B cell (primary cell): ENCODE results near the gene NLGN1. TPM values are rescaled to one million over a fixed set of nuclear protein-coding genes. Genes with fewer than 3 reads are reported as not detected.

Source experiments
- ATAC-seq: fragments of 200-7000 bp; cut with Tn5 transposase; one replicate; pipeline ENCODE4 v1.10.0; 2021; ENCODE audit warnings: low read depth, mild to moderate bottlenecking, moderate number of reproducible peaks, moderate library complexity
- CTCF ChIA-PET: fragments of 350-600 bp; sonication (Branson Sonifier 250); formaldehyde crosslinking; loops from one replicate; lab custom pipeline; 2021; ENCODE audit warnings: antibody characterized with exemption, inconsistent platforms; lab: Charles Lee
- POLR2A ChIA-PET: fragments of 350-600 bp; sonication (Branson Sonifier 250); formaldehyde crosslinking; loops from one replicate; lab custom pipeline; 2021; ENCODE audit warnings: antibody characterized with exemption; lab: Charles Lee
- DNase-seq: peaks from one replicate; pipeline ENCODE4 v3.0.0; 2013
- H2AFZ ChIP-seq: 2 replicates; pipeline ENCODE4 v1.6.1; 2012; ENCODE audit warnings: mild to moderate bottlenecking, low read depth, low read length; ENCODE audit not compliant: insufficient read depth, poor library complexity, severe bottlenecking
- H3K27ac ChIP-seq, 2 donors: 1 replicate in 1 of 2; 2 replicates in 1 of 2; pipeline ENCODE4 v1.5.1; 2012 to 2013; ENCODE audit warnings: low read length in 2 of 2, mild to moderate bottlenecking in 2 of 2, moderate library complexity in 1 of 2
- H3K27me3 ChIP-seq, 4 experiments: fragments of 200-600 bp in 1 of 4; sonication (generic) in 1 of 4; replicated peaks in 1 of 4; 1 replicate in 2 of 4; 2 replicates in 2 of 4; pipeline versions ENCODE4 v1.6.1 to v1.7.0; 2013 to 2016; ENCODE audit warnings: low read length in 3 of 4, mild to moderate bottlenecking in 2 of 4, mixed read lengths in 1 of 4, moderate library complexity in 1 of 4; ENCODE audit not compliant: insufficient read depth in 4 of 4, control insufficient read depth in 3 of 4; ENCODE audit errors: control extremely low read depth in 1 of 4
- H3K36me3 ChIP-seq, 2 experiments: replicated peaks in 1 of 2; 1 replicate in 1 of 2; 2 replicates in 1 of 2; pipeline versions ENCODE4 v1.6.1 to v1.7.1; 2013; ENCODE audit warnings: low read length in 1 of 2; ENCODE audit not compliant: insufficient read depth in 2 of 2, control insufficient read depth in 1 of 2; ENCODE audit errors: control extremely low read depth in 1 of 2, extremely low read depth in 1 of 2
- H3K4me1 ChIP-seq, 2 donors: fragments of 200-600 bp in 1 of 2; sonication (generic) in 1 of 2; 1 replicate in 1 of 2; 2 replicates in 1 of 2; pipeline versions ENCODE4 v1.5.1 to v1.6.1; 2013 to 2017; ENCODE audit warnings: low read length in 2 of 2; ENCODE audit not compliant: control insufficient read depth in 2 of 2, insufficient read depth in 2 of 2
- H3K4me2 ChIP-seq: replicated peaks from 2 replicates; pipeline ENCODE3; 2012; ENCODE audit warnings: mild to moderate bottlenecking, low read depth, low read length; ENCODE audit not compliant: poor library complexity, severe bottlenecking
- H3K4me3 ChIP-seq, 5 experiments: fragments of 200-600 bp in 1 of 5; sonication (generic) in 1 of 5; 1 replicate in 3 of 5; 2 replicates in 2 of 5; pipeline versions ENCODE4 v1.5.1 to v1.7.0; 2011 to 2016; ENCODE audit warnings: low read length in 4 of 5, mild to moderate bottlenecking in 4 of 5, low read depth in 2 of 5, control low read depth in 1 of 5, moderate library complexity in 1 of 5; ENCODE audit not compliant: insufficient read depth in 1 of 5; ENCODE audit errors: control extremely low read depth in 1 of 5, extremely low read depth in 1 of 5
- H3K79me2 ChIP-seq: fragments of 200-600 bp; sonication (generic); one replicate; pipeline ENCODE4 v1.6.0; 2016; ENCODE audit warnings: low read length; ENCODE audit not compliant: control insufficient read depth, insufficient read depth
- H3K9ac ChIP-seq: fragments of 200-600 bp; sonication (generic); 2 replicates; pipeline ENCODE4 v1.6.1; 2017; ENCODE audit warnings: mild to moderate bottlenecking, low read length, moderate library complexity
- H3K9me3 ChIP-seq, 3 donors: one replicate each; pipeline versions ENCODE4 v1.6.1 to v1.7.1; 2013; ENCODE audit warnings: low read length in 2 of 3; ENCODE audit not compliant: control insufficient read depth in 2 of 3, insufficient read depth in 1 of 3; ENCODE audit errors: control extremely low read depth in 1 of 3
- H4K20me1 ChIP-seq: 2 replicates; pipeline ENCODE4 v1.6.0; 2012; ENCODE audit warnings: mild to moderate bottlenecking, low read length; ENCODE audit not compliant: insufficient read depth, control insufficient read depth, poor library complexity, severe bottlenecking
- H3K27ac Mint-ChIP-seq: one replicate; pipeline ENCODE4 v1.8.0; 2021; ENCODE audit warnings: mixed read lengths
- H3K27me3 Mint-ChIP-seq: one replicate; pipeline ENCODE4 v1.8.0; 2021; ENCODE audit warnings: mixed read lengths
- H3K4me1 Mint-ChIP-seq: one replicate; pipeline ENCODE4 v1.8.0; 2021; ENCODE audit warnings: mixed read lengths
- H3K4me3 Mint-ChIP-seq: one replicate; pipeline ENCODE4 v1.8.0; 2021; ENCODE audit warnings: mixed read lengths
- H3K9me3 Mint-ChIP-seq: one replicate; pipeline ENCODE4 v1.8.0; 2022; ENCODE audit warnings: mixed read lengths; ENCODE audit not compliant: insufficient read depth
- EZH2 ChIP-seq: IDR thresholded peaks from 2 replicates; pipeline ENCODE4 v1.6.1; 2012; ENCODE audit warnings: borderline replicate concordance, low read depth, mild to moderate bottlenecking, moderate library complexity, low read length; ENCODE audit not compliant: insufficient read depth, poor library complexity, severe bottlenecking
- WGBS: methylation state at CpG from one replicate; pipeline ENCODE4 v1.1.5; 2013; ENCODE audit warnings: missing lambda C conversion rate; ENCODE audit not compliant: insufficient coverage; 5-methylcytosine and 5-hydroxymethylcytosine counted together
- intact Hi-C: fragments of 100-400 bp; cut with micrococcal nuclease; formaldehyde crosslinking; loops from one replicate; pipeline ENCODE4 v1.10.0; 2022
- polyA plus RNA-seq: library from polyadenylated mRNA; depleted of rRNA; stranded (reverse); fragments of >200 nt; gene quantifications from 2 replicates; pipeline ENCODE4 v1.2.3, GENCODE V29; 2012
- total RNA-seq, 2 donors: library from RNA; stranded (reverse); fragments of 120-200 nt in 1 of 2; gene quantifications; 1 replicate in 1 of 2; 2 replicates in 1 of 2; pipeline versions ENCODE4 v1.2.3 to v1.2.4, GENCODE V29; 2013 to 2022
- TF ChIP-seq, protein P1 (sequence below): fragments of 200-600 bp; IDR thresholded peaks from one replicate; pipeline ENCODE4 v1.8.0; 2022; ENCODE audit warnings: antibody characterized with exemption, mild to moderate bottlenecking

NLGN1 gene
- total and polyA plus RNA-seq, 2 donors (not counting 1 experiment from before 2014, with no cell fraction given): not detected

DNA sequence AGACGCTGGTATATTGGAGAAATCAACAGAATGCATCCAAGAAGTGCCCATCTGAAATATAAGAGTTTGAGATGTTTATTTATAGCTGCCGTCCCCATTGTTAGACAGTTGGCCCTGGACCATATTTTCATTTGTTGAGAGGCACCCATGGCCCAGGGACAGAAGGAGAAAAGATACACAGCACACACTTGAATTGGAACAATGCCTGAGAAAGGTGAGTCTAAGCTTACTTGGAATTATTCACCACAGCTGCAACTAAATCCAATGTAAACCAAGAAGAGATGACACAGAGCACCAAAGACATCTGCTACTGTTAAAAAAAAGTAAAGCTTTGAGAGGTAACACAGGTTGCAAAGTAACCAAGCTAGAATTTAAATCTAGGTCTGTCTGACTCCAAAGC, 936.1 kb downstream of the NLGN1 start:
- TF ChIP-seq, protein P1, sequence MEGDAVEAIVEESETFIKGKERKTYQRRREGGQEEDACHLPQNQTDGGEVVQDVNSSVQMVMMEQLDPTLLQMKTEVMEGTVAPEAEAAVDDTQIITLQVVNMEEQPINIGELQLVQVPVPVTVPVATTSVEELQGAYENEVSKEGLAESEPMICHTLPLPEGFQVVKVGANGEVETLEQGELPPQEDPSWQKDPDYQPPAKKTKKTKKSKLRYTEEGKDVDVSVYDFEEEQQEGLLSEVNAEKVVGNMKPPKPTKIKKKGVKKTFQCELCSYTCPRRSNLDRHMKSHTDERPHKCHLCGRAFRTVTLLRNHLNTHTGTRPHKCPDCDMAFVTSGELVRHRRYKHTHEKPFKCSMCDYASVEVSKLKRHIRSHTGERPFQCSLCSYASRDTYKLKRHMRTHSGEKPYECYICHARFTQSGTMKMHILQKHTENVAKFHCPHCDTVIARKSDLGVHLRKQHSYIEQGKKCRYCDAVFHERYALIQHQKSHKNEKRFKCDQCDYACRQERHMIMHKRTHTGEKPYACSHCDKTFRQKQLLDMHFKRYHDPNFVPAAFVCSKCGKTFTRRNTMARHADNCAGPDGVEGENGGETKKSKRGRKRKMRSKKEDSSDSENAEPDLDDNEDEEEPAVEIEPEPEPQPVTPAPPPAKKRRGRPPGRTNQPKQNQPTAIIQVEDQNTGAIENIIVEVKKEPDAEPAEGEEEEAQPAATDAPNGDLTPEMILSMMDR: no peak
- TF ChIP-seq EZH2: no peak
- no peaks in the 10 kb centered on the region for H3K27me3 ChIP-seq
- no peaks in the 10 kb centered on the region for H3K79me2 ChIP-seq
- ChIA-PET POLR2A (no interaction called here), CTCF (no interaction called here)
- no peaks in the 10 kb centered on the region for H3K9me3 ChIP-seq
- no peak overlapping the region for H3K27ac Mint-ChIP-seq
- no peaks in the 10 kb centered on the region for H3K4me1 ChIP-seq
- no peak overlapping the region for H2AFZ ChIP-seq
- H3K4me1 Mint-ChIP-seq: no peaks in the 10 kb centered on the region
- no peak overlapping the region for H3K27ac ChIP-seq
- no peak overlapping the region for H3K4me2 ChIP-seq
- no peak overlapping the region for H3K4me3 ChIP-seq
- DNase-seq (no peak), ATAC-seq (no peak)
- intact Hi-C loops: no loop called here
- H3K9ac ChIP-seq: no peak overlapping the region
- H4K20me1 ChIP-seq: no peaks in the 10 kb centered on the region
- 80% methylated on average over 2 of the region's 2 CpGs for WGBS
- no peaks in the 10 kb centered on the region for H3K27me3 Mint-ChIP-seq
- no peak overlapping the region for H3K4me3 Mint-ChIP-seq
- no peaks in the 10 kb centered on the region for H3K36me3 ChIP-seq
- H3K9me3 Mint-ChIP-seq: peaks cover 12% of the 10 kb centered on the region

DNA sequence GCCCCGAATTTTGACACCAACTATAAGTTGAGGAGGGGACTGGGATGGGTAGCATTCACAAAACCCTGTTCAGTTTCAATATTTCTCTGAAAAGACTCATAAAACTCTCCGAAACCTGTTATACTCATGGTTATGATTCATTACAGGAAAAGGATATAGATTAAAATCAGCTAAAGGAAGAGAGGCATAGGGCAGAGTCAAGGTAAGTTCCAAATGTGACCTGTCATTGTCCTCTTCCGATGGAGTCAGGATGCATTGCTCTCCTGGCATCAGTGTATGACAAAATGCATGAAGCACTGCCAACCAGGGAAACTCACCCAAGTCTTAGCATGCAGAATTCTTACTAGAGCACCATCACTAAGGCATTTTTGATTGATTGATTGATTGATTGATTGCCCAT, 936.6 kb downstream of the NLGN1 start:
- no peaks in the 10 kb centered on the region for H4K20me1 ChIP-seq
- no peak for DNase-seq
- intact Hi-C loops: no loop called here
- 88% methylated on average over 1 of the region's 3 CpGs for WGBS
- H3K36me3 ChIP-seq: no peaks in the 10 kb centered on the region
- ATAC-seq: no peak
- no peaks in the 10 kb centered on the region for H3K27me3 Mint-ChIP-seq
- no peak overlapping the region for H3K4me3 Mint-ChIP-seq
- H3K9me3 Mint-ChIP-seq: peaks cover 9% of the 10 kb centered on the region
- no peak overlapping the region for H3K4me3 ChIP-seq
- no peak for TF ChIP-seq EZH2
- TF ChIP-seq, protein P1: no peak
- no peaks in the 10 kb centered on the region for H3K79me2 ChIP-seq
- H3K27ac Mint-ChIP-seq: no peak overlapping the region
- H3K9ac ChIP-seq: no peak overlapping the region
- H3K4me1 Mint-ChIP-seq: no peaks in the 10 kb centered on the region
- H3K4me2 ChIP-seq: no peak overlapping the region
- ChIA-PET CTCF (no interaction called here), POLR2A (no interaction called here)
- no peaks in the 10 kb centered on the region for H3K4me1 ChIP-seq
- H3K27ac ChIP-seq: no peak overlapping the region
- no peak overlapping the region for H2AFZ ChIP-seq
- H3K9me3 ChIP-seq: no peaks in the 10 kb centered on the region
- no peaks in the 10 kb centered on the region for H3K27me3 ChIP-seq
